NT2/D1 (cell line): ENCODE results near the gene LDLRAD4.

Experiments used
- SUZ12 ChIP-seq: IDR thresholded peaks from 2 replicates; pipeline ENCODE4 v1.6.1; 2011; ENCODE audit not compliant: insufficient read length, insufficient read depth; ENCODE audit errors: extremely low read depth
- YY1 ChIP-seq: IDR thresholded peaks from 2 replicates; pipeline ENCODE4 v1.6.1; 2011; ENCODE audit not compliant: insufficient read length, insufficient read depth
- ZNF274 ChIP-seq: IDR thresholded peaks from 2 replicates; pipeline ENCODE4 v1.6.1; 2011; ENCODE audit warnings: mild to moderate bottlenecking, low read depth, low read length

- no peak for TF ChIP-seq ZNF274
- TF ChIP-seq YY1, result no peak
- no peak for TF ChIP-seq SUZ12
These were observed 168.6 kb downstream of the LDLRAD4 start for GRCh38 chr18:13386891-13387801.
